GM21528 (cell line): ENCODE measurements around the gene SLC9A8.

Source experiments
- ATAC-seq: cut with Tn5 transposase; IDR thresholded peaks from one replicate; pipeline ENCODE4 v1.9.1; 2021; ENCODE audit warnings: mild to moderate bottlenecking, moderate library complexity; ENCODE audit not compliant: unreplicated experiment, low FRiP score

The SLC9A8 gene

DNA sequence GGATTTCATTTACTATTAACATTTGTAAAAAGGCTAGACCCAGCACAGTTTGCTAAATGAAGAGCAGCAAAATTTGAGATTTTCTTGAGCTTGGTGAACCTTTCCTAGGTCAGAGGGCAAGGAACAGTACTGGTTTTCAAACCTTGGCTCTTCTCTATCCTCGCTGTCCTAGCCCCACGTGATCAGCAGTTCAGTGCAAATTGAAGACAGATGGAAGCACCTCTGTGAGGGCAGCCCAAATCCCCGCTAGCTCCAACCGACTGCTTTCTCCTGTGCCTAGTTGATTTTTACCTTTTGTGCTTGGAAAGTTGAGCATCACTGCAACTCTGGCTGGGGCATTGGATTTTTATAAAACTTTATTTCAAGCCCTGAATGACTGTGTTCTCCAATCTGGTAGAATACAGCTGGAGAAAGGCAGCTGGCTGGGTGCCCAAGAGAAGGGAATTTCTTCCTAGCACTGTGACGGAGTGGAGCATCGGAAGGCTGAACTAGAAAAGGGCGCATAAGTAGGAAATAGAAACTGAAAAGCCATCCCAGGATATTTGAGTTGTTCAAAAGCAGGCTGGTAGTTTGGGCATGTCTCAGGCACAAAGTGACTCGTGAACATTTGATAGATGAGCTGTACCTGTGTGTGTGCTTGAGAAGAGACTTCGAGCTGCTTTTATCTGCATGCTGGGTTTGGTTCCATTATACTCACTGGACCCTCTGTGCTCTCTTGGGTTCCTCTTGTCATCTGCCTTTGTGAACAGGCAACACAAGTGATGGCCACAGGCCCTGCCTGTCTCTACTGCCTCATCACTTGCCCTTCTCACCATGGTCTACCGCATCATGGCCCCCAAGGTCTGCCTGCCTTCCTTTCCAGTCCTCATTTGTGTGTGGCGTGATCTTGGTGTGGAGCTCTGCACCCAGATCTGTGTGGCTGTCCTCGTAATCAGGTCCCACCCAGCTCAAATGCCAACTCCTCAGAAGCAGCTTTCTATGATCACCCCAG lies 125.8 kb downstream of the SLC9A8 start:
- ATAC-seq = no peak

DNA sequence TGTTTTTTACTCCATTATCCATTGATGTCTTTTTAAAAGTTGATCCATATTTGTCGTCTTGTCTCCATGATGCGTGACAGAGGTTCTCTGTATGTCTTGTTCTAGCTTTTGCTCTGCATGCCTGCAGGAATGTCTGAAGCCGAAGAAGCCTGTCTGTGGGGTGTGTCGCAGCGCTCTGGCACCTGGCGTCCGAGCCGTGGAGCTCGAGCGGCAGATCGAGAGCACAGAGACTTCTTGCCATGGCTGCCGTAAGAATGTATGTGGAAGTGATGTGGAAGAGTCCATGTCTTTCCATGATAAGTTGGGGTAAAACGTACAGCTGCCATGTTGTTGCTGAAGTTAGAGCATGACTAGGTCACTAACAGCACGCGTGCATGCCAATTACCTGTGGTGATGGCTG lies 128.8 kb downstream of the SLC9A8 start:
- no peak for ATAC-seq
